ENCODE measurements around the gene AP1B1.
"Not testable (repeated sequence)": the region's sequence is repeated elsewhere in the genome, so short reads cannot be mapped to it uniquely, and the experiment has no call there.

Gene AP1B1

GRCh38 chr22:29387921-29388758 is at the start of gene AP1B1:
Gene AP1B1 (minus strand): TSS chr22:29388570. CDS start chr22:29367243, 21,327 bp downstream.
- DNase-seq, result peak; percentile 97 to 98

DNA sequence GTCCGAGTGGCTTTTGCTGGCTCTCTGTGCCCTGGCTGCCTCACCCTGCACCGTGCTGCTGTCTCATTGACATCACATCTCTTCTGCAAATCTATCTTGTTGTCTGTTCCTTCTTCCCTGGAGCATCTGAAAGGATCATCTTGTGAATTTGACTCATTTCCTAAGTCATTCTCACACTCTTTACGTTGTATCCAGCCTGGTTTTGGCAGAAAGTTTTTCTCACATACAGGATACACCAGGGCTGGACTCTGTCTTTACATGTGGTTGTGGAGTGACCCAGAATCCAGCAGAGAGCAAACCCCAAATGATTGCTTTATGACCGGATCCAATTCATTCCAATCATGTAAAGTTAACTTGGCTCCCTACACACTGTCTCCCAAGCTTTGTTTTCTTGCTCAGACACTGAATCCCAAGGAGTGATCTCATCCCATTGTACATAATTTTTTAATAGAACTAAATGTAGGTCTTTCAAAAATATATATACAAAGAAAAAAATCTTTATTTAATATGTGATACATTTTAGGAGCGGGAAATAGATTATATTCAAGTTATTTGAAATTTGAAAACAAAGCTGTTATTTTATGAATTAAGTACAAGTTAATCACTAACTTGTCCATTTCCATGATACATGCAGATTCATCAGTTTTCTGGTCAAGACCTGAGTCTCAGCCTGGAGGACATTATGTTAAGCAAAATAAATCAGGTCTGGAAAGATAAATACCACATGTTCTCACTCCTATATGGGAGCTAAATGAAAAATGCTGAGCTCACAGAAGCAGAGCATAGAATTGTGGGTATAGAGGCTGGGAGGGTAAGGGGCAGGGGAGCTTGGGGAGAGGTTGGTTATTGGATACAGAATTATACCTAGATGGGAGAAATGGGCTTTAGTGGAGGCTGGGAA is 47.1 kb upstream of the AP1B1 start:
- no peak for DNase-seq

DNA sequence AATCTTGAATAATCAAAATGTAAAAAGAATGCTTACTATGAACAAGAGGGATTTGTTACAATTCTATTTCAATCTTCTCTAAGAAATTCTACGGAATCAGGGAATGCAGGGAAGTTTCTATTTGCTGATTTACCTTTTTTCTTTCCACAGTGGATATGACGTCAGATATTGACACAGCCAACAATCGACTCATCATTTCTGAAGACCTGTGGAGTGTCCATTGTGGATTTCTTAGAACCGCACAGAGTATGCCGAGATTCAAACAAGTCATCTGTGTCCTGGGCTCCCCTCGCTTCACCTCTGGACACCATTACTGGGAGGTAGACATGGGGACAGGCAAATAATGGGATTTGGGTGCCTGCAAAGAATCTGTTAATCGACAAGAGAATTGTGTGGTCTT is 45.9 kb upstream of the AP1B1 start:
- DNase-seq, result no peak

GRCh38 chr22:29433856-29434255 is 45.5 kb upstream of the AP1B1 start:
- no peak for DNase-seq

- no peak for DNase-seq
These were observed 43.6 kb upstream of the AP1B1 start for GRCh38 chr22:29431986-29432385.

- DNase-seq, result no peak
These were observed 38.9 kb upstream of the AP1B1 start for GRCh38 chr22:29427176-29427760.

DNA sequence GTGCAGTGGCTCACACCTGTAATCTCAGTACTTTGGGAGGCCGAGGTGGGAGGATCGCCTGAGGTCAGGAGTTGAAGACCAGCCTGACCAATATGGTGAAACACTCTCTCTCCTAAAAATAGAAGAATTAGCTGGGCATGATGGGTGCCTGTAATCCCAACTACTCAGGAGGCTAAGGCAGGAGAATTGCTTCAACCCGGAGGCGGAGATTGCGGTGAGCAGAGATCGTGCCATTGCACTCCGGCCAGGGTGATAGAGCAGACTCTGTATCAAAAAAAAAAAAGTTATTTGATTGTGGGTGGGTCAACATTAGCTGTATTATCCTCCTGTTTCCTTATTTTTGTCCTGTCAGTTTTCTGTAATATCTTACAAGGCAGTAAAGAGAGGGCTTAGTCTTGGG is 38.1 kb upstream of the AP1B1 start:
- DNase-seq, result no peak

DNA sequence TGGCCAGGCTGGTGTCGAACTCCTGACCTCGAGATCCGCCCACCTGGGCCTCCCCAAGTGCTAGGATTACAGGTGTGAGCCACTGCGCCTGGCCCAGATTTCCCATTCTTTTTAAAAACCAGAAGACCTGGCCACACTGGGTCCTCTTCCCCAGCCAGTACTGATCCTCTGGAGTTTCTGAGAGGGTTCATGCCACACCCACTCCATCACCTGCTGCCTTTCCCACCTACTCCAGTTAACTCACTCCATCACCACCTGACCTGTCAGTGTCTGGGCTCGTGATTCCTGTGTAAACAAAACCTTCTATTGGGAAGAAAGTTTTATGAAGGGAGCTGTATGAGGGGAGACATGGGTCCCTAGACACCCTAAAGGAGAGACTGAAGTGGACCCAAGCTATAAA is 30.3 kb upstream of the AP1B1 start:
- not testable (repeated sequence) for DNase-seq

- DNase-seq, result peak; percentile 48 to 64
These were observed 26.7 kb upstream of the AP1B1 start for GRCh38 chr22:29414951-29415591.

DNA sequence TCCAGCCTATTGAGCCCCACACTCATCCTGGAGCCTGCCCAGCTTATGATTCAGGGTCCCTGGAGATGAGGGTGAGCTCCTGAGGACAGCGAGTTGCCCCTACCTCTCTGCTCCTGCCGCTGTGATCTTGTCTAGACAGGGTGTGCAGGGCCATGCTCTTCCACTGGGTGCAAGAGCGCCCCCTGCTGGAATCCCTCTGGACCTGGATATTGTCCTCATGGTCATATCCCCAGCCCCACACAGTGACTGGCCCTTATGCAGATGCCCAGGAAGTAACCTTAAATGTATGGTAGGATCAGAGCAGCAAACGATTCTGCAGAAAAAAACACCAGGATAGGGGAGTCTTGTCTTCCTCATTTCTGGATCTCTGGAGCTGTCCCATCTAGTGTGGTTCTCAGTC is 24.4 kb upstream of the AP1B1 start:
- DNase-seq, result peak; percentile 29 to 34

DNA sequence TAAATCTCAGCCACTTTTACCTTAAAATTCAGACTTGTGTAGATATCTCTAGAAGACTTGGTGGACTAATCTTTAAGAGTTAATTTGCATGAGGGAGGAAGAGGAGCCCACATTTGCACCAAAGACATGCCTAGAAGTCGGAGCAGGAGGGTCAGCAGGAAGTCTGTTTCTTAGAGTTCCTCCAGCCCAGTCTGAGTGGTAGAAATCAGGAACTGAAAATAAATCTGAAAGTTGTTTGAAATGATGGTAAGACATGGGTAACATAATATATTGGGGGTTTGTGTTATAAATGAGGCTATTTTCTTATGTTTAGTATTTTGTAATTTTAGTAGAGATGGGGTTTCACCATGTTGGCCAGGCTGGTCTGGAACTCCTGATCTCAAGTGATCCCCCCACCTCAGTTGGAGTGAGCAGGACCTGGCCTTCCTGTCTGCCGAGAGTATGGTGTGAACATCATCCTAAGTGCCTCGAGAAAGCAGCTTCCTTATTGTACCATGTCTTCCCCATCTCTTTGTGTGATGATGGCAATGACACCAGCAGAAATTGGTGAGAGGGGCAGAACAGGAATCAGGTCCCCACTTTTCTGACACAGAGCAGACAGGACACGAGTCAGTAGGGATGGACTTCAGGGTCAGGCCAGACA is 23.3 kb upstream of the AP1B1 start:
- DNase-seq, result not testable (repeated sequence)

- no peak for DNase-seq
These were observed 20.6 kb upstream of the AP1B1 start for GRCh38 chr22:29408940-29409339.

GRCh38 chr22:29401538-29401937 is 13.2 kb upstream of the AP1B1 start:
- not testable (repeated sequence) for DNase-seq

DNA sequence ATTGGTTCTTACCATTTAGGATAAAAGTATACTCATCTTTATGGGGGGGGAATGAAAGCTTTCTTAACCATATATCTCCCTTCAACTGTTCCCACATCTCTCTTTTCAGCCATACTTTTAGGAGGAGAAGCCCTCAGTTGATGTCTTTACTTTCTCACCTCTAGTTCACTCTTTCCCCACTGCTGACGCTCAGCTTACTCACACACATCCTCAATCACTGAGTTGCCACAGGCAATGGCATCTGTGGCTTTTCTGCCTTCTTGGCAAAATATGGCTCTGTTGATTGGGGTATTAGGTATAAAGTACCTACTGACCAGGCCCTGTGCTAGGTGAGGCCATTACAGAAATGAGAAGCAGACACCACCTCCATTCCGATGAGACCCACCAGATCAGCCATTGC is 12.2 kb upstream of the AP1B1 start:
- DNase-seq, result no peak

- no peak for DNase-seq
These were observed 9.4 kb upstream of the AP1B1 start for GRCh38 chr22:29397791-29398190.

GRCh38 chr22:29396126-29396525 is 7.8 kb upstream of the AP1B1 start:
- no peak for DNase-seq

DNA sequence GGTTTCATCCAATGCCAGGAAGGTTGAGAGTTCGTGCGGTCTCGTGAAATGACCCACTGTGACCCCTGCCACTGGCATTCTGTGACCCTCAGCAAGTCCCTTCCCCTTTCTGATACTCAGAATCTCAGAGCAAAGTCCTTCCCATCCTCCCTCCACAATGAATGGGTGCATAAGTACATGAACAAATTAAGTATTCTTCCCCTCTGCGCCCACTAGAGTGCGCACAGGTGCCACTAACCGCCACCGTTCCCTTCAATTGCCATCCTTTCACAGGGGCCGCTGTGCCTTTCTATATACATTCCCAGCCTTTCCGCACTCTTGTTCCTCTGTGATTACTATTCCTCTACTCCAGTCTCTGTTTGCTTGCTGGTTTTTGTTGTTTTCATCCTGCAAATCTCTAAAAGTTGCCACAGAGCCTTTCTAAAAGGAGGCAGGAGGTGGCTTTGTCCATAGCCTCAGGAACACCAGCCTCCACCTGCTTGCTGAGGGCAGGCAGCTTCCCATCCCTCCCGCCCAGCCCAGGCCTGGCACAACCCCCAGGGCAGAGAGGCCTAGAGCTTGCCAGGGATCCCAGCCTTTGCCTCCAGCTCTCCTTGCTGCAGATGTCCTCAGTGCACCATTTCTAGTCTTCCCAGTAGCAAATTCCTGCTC is 6.7 kb upstream of the AP1B1 start:
- peak; percentile 59 to 73 for DNase-seq

GRCh38 chr22:29393019-29393608 is 4.7 kb upstream of the AP1B1 start:
- no peak for DNase-seq

- no peak for DNase-seq
These were observed 3.2 kb upstream of the AP1B1 start for GRCh38 chr22:29391546-29391945.

DNA sequence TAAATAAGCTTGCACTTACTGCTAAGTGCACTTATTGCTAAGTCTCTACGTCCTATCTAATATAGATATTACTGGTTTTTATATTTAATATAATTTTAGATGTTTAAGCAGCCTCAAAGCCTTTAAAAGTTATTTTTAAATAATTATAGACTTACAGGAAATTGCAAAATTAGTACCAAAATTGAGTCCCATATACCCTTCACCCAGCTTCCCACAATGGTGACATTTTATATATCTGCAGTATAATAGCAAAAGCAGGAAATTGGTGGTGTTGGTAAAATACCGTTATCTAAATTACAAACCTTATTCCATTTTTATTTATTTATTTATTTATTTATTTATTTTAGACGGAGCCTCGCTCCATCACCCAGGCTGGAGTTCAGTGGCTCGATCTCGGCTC is 1.9 kb upstream of the AP1B1 start:
- DNase-seq, result no peak

- no peak for DNase-seq
These were observed 355 bp upstream of the AP1B1 start for GRCh38 chr22:29388759-29389090.

- DNase-seq, result no peak
These were observed 1.7 kb downstream of the AP1B1 start for GRCh38 chr22:29386708-29387107.

Data from activated CD4-positive, alpha-beta T cell treated with anti-CD3 and anti-CD28 coated beads, Interleukin-2, amount 50 U/mL, for 48 hours (primary cell).